Measurements from ENCODE around the gene MALAT1. TPM values are rescaled to one million over a fixed set of nuclear protein-coding genes. Genes with fewer than 3 reads are reported as not detected.
A peak's percentile ranks its signal among the peaks of the same experiment; 100 is the strongest.

The MALAT1 gene
- total and polyA plus RNA-seq, 2 of the 13 experiments (the other 11 are each of a cell fraction or from before 2014, with no cell fraction given) = 143 to 1,237 TPM

DNA sequence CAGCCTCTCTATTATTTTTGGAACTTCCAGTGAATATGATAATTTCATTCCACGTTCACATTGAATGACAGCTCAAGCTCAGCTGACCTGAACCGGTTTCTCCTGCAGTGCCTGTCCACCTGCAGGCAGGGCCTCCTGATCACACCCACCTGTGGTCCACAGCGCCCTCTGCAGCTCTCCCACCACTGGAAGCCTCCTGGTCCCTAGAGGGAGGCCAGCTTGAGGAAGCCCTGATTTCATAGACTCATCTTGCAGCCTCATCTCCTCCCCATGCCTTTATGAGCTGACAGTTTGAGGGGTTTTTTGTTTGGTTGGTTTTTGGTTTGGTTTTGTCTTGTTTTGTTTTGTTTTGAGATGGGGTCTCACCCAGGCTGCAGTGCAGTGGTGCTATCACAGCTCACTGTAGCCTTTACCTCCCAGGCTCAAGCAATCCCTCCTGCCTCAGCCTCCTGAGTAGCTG, 29.9 kb upstream of the MALAT1 start (continued):
- TF ChIP-seq ZNF703 (CRISPR knock-in tag; IDR thresholded peaks at IDR 0.05; ENCODE audit: borderline replicate concordance) (no peak), CHD4 (IDR thresholded peaks at IDR 0.05; ENCODE audit: borderline replicate concordance, low read length) (no peak), STAG1 (CRISPR knock-in tag; IDR thresholded peaks at IDR 0.05) (peak; percentile 96), ZNF274 (CRISPR knock-in tag; IDR thresholded peaks at IDR 0.05) (no peak), NPAS2 (CRISPR knock-in tag; IDR thresholded peaks at IDR 0.05; ENCODE audit: borderline replicate concordance) (no peak), FOSL1 (CRISPR knock-in tag; IDR thresholded peaks at IDR 0.05; ENCODE audit: borderline replicate concordance) (no peak), ZNF432 (CRISPR knock-in tag; IDR thresholded peaks at IDR 0.05; ENCODE audit: borderline replicate concordance) (no peak), ZNF180 (CRISPR knock-in tag; IDR thresholded peaks at IDR 0.05; ENCODE audit: borderline replicate concordance, low read depth) (no peak), KDM5A (IDR thresholded peaks at IDR 0.05; ENCODE audit: borderline replicate concordance, low read length) (no peak), ZNF629 (CRISPR knock-in tag; conservative IDR thresholded peaks at IDR 0.05) (no peak), MAFK (conservative IDR thresholded peaks at IDR 0.05 in 1 of 2, IDR thresholded peaks at IDR 0.05 in 1 of 2; ENCODE audit: low read length in 2 of 2) (no peak), MEIS2 (CRISPR knock-in tag; IDR thresholded peaks at IDR 0.05) (peak; percentile 37; the same call in 1 of the 2 replicates), ZNF782 (CRISPR knock-in tag; IDR thresholded peaks at IDR 0.05; ENCODE audit: borderline replicate concordance) (no peak), SMAD3 (CRISPR knock-in tag; IDR thresholded peaks at IDR 0.05) (0 out of 2 replicates have a peak, but pooled peaks have one; percentile 31), HIVEP1 (CRISPR knock-in tag; IDR thresholded peaks at IDR 0.05) (no peak), NONO (IDR thresholded peaks at IDR 0.05) (no peak), NONO (CRISPR knock-in tag; conservative IDR thresholded peaks at IDR 0.05) (no peak), ZKSCAN1 (IDR thresholded peaks at IDR 0.05; ENCODE audit: low read length) (no peak), SKI (IDR thresholded peaks at IDR 0.05; ENCODE audit: partially characterized antibody) (no peak)
- TF ChIP-seq, protein P1, sequence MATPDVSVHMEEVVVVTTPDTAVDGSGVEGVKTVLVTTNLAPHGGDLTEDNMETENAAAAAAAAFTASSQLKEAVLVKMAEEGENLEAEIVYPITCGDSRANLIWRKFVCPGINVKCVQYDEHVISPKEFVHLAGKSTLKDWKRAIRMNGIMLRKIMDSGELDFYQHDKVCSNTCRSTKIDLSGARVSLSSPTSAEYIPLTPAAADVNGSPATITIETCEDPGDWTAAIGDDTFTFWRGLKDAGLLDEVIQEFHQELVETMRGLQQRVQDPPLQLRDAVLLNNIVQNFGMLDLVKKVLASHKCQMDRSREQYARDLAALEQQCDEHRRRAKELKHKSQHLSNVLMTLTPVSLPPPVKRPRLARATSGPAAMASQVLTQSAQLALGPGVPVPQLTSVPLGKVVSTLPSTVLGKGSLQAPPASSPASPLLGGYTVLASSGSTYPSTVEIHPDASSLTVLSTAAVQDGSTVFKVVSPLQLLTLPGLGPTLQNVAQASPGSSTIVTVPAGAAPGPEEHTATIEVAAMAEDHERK (CRISPR knock-in tag; IDR thresholded peaks at IDR 0.05; ENCODE audit: low read depth) = no peak
- TF ChIP-seq, protein P2, sequence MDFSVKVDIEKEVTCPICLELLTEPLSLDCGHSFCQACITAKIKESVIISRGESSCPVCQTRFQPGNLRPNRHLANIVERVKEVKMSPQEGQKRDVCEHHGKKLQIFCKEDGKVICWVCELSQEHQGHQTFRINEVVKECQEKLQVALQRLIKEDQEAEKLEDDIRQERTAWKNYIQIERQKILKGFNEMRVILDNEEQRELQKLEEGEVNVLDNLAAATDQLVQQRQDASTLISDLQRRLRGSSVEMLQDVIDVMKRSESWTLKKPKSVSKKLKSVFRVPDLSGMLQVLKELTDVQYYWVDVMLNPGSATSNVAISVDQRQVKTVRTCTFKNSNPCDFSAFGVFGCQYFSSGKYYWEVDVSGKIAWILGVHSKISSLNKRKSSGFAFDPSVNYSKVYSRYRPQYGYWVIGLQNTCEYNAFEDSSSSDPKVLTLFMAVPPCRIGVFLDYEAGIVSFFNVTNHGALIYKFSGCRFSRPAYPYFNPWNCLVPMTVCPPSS (IDR thresholded peaks at IDR 0.05) = no peak
- TF ChIP-seq, protein P3, sequence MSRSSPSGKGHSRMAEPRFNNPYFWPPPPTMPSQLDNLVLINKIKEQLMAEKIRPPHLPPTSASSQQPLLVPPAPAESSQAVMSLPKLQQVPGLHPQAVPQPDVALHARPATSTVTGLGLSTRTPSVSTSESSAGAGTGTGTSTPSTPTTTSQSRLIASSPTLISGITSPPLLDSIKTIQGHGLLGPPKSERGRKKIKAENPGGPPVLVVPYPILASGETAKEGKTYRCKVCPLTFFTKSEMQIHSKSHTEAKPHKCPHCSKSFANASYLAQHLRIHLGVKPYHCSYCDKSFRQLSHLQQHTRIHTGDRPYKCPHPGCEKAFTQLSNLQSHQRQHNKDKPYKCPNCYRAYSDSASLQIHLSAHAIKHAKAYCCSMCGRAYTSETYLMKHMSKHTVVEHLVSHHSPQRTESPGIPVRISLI (CRISPR knock-in tag; IDR thresholded peaks at IDR 0.05; ENCODE audit: borderline replicate concordance) = no peak
- TF ChIP-seq, protein P4, sequence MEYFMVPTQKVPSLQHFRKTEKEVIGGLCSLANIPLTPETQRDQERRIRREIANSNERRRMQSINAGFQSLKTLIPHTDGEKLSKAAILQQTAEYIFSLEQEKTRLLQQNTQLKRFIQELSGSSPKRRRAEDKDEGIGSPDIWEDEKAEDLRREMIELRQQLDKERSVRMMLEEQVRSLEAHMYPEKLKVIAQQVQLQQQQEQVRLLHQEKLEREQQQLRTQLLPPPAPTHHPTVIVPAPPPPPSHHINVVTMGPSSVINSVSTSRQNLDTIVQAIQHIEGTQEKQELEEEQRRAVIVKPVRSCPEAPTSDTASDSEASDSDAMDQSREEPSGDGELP (IDR thresholded peaks at IDR 0.05; ENCODE audit: borderline replicate concordance, low read depth) = peak; percentile 89; the same call in 1 of the 2 replicates
- TF ChIP-seq, protein P5, sequence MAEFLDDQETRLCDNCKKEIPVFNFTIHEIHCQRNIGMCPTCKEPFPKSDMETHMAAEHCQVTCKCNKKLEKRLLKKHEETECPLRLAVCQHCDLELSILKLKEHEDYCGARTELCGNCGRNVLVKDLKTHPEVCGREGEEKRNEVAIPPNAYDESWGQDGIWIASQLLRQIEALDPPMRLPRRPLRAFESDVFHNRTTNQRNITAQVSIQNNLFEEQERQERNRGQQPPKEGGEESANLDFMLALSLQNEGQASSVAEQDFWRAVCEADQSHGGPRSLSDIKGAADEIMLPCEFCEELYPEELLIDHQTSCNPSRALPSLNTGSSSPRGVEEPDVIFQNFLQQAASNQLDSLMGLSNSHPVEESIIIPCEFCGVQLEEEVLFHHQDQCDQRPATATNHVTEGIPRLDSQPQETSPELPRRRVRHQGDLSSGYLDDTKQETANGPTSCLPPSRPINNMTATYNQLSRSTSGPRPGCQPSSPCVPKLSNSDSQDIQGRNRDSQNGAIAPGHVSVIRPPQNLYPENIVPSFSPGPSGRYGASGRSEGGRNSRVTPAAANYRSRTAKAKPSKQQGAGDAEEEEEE (CRISPR knock-in tag; IDR thresholded peaks at IDR 0.05; ENCODE audit: borderline replicate concordance) = no peak

All from HepG2 (cell line).